Measurements from ENCODE around the gene SYCE1L. TPM values are rescaled to one million over a fixed set of nuclear protein-coding genes. Genes with fewer than 3 reads are reported as not detected.

SYCE1L gene
- total and polyA plus RNA-seq, 9 of the 15 experiments (the other 6 are each of a cell fraction or from before 2014, with no cell fraction given): 0.54 to 2.7 (median 1.1) TPM; not detected in 5

DNA sequence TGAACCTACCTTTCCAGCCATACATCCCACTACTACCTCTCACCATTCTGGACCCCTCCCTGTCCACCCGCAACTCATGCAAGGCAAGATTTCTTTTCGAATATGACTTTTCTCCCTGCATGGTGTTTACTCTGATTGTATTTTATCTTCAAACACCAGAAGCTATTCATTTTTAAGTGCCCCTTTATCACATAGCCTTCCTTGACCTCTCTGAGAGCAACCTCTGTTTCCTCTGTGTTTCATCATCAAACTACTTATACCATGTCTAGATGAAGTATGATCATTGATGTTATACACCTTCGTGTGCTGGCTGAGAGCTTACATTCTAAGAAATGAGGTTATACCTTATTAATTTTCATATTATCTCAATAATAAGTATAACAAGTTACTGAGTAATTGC lies 31.8 kb downstream of the SYCE1L start (continued):
- TF ChIP-seq PRPF4 (IDR thresholded peaks at IDR 0.05; ENCODE audit: insufficient read depth, low read depth, low read length, poor library complexity, severe bottlenecking): no peak
- peak; percentile 17; the same call in 1 of the 2 replicates for TF ChIP-seq ZSCAN32 (CRISPR knock-in tag; IDR thresholded peaks at IDR 0.05)
- peak; percentile 30; the same call in 1 of the 2 replicates for TF ChIP-seq FOSL1 (tag; conservative IDR thresholded peaks at IDR 0.05)
- TF ChIP-seq VEZF1 (CRISPR knock-in tag; IDR thresholded peaks at IDR 0.05): peak; percentile 42; the same call in 1 of the 2 replicates
- TF ChIP-seq ZNF197 (CRISPR knock-in tag; IDR thresholded peaks at IDR 0.05; ENCODE audit: low read depth): no peak
- TF ChIP-seq RB1 (IDR thresholded peaks at IDR 0.05; ENCODE audit: low read depth): no peak
- no peak for TF ChIP-seq ZNF311 (CRISPR knock-in tag; IDR thresholded peaks at IDR 0.05)
- TF ChIP-seq FOXM1 (IDR thresholded peaks at IDR 0.05; ENCODE audit: low read depth): peak; percentile 59; the same call in 1 of the 2 replicates
- no peak for TF ChIP-seq FOXM1 (CRISPR knock-in tag; IDR thresholded peaks at IDR 0.05; ENCODE audit: low read depth)
- peak; percentile 53 for TF ChIP-seq HDAC3 (IDR thresholded peaks at IDR 0.05; ENCODE audit: borderline replicate concordance, partially characterized antibody)
- TF ChIP-seq ZNF239 (CRISPR knock-in tag; IDR thresholded peaks at IDR 0.05): 0 out of 2 replicates have a peak, but pooled peaks have one; percentile 7
- TF ChIP-seq PML (IDR thresholded peaks at IDR 0.05; ENCODE audit: low read length): peak; percentile 80; the same call in 1 of the 2 replicates
- TF ChIP-seq SMARCE1 (IDR thresholded peaks at IDR 0.05): peak; percentile 41; the same call in 1 of the 2 replicates
- TF ChIP-seq NR2C1 (IDR thresholded peaks at IDR 0.05): no peak
- peak; percentile 59; the same call in 1 of the 2 replicates for TF ChIP-seq NR2C1 (tag; IDR thresholded peaks at IDR 0.05)
- TF ChIP-seq POLR2G (IDR thresholded peaks at IDR 0.05; ENCODE audit: low read depth, low read length): no peak
- TF ChIP-seq ZNF76 (CRISPR knock-in tag; IDR thresholded peaks at IDR 0.05; ENCODE audit: borderline replicate concordance): no peak
- TF ChIP-seq, protein P1, sequence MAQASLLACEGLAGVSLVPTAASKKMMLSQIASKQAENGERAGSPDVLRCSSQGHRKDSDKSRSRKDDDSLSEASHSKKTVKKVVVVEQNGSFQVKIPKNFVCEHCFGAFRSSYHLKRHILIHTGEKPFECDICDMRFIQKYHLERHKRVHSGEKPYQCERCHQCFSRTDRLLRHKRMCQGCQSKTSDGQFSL (CRISPR knock-in tag; IDR thresholded peaks at IDR 0.05): no peak
- TF ChIP-seq, protein P1 (tag; IDR thresholded peaks at IDR 0.05): no peak
- peak in 1 of 2 experiments; percentile 63; a peak in 1 of 4 replicates for TF ChIP-seq FOXA3 (CRISPR knock-in tag; conservative IDR thresholded peaks at IDR 0.05 in 1 of 2, IDR thresholded peaks at IDR 0.05 in 1 of 2)
- TF ChIP-seq MAZ (CRISPR knock-in tag; conservative IDR thresholded peaks at IDR 0.05 in 1 of 2, IDR thresholded peaks at IDR 0.05 in 1 of 2): no peak
- no peak for TF ChIP-seq NFRKB (IDR thresholded peaks at IDR 0.05; ENCODE audit: low read depth)
- no peak for TF ChIP-seq TCF7L2 (IDR thresholded peaks at IDR 0.05; ENCODE audit: low read depth, low read length)
- no peak for TF ChIP-seq MECOM (CRISPR knock-in tag; IDR thresholded peaks at IDR 0.05)
- peak; percentile 40; the same call in 1 of the 2 replicates for TF ChIP-seq RNF2 (IDR thresholded peaks at IDR 0.05)
- TF ChIP-seq ZNF224 (CRISPR knock-in tag; IDR thresholded peaks at IDR 0.05): no peak
- peak in 1 of 2 experiments; percentile 97; a peak in 2 of 4 replicates for TF ChIP-seq RCOR1 (IDR thresholded peaks at IDR 0.05; ENCODE audit: borderline replicate concordance in 1 of 2, low read depth in 2 of 2, low read length in 2 of 2)
- no peak for TF ChIP-seq ZKSCAN8 (CRISPR knock-in tag; IDR thresholded peaks at IDR 0.05)
- TF ChIP-seq EP400 (IDR thresholded peaks at IDR 0.05): no peak

Measured in K562 (cell line).